NOMO-1 (cell line): Measurements from ENCODE around the gene DROSHA.
"Not testable (repeated sequence)": the region's sequence is repeated elsewhere in the genome, so short reads cannot be mapped to it uniquely, and the experiment has no call there.

Experiments used
- DNase-seq, 2 experiments: peaks; one replicate each; lab custom pipeline; 2025; ENCODE audit not compliant: unreplicated experiment in 2 of 2; lab: John Stamatoyannopoulos, UW

Gene DROSHA

GRCh38 chr5:31385774-31386537, 145.9 kb downstream of the DROSHA start:
- no peak for DNase-seq

DNA sequence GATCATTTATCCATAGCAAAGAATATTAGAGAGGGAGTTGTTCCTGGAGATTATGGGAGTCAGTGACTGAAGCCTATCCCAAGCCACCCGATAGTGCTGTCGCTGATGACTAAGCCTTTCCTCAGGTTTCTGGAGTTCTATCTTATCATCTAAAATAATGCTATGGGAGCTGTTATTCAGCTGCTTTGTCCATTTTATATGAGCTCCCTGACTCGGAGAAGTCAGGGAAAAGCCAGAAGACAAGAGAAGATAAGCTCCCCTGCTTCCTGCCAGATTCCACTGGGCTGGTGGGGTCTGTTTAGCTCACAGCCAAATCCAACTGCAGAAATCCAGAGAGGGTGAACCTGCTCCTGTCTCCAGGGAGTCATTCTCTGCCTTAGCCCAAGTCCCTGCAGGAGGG, 148.2 kb downstream of the DROSHA start:
- no peak for DNase-seq

GRCh38 chr5:31382051-31382878, 149.6 kb downstream of the DROSHA start:
- no peak for DNase-seq

- DNase-seq, result no peak
Observed at GRCh38 chr5:31381299-31381698, 150.6 kb downstream of the DROSHA start.

GRCh38 chr5:31380049-31380448, 151.8 kb downstream of the DROSHA start:
- DNase-seq, result no peak

DNA sequence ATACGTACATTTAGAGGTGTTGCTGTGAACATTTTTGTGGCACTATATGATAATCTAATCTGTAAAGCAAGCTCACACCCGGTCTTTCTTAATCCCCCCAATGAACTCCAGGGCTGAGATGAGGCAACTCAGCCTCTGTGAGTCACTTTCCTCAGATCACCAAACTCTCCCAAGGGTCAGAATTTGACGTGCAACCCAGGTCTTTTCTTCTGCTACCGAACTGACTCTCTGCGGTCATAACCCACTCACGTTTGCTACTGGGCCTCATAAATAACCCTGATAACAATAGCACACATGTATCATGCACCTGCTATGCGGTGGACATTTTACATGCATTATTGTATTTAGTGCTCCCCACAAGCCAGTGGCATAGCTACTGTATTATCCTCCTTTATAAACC, 153.1 kb downstream of the DROSHA start:
- DNase-seq, result no peak

DNA sequence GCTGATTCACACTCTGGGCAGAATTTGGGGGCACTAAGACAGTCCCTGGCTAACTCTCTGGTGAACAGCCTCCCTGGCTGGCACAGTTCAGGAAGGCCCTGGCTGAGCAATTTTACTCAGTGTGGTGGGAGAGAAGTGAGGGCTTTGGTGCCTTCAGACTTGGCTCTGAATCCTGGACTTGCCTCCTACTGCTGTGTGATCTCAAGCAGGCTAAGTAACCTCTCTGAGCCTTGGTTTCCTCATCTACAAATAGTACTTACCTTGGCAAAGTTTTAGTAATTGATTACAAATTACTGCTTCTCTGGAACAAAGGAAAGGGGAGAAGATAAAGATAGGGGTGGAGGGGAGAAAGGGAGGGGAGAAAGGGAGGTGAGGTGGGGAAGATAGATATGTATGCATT, 153.8 kb downstream of the DROSHA start:
- no peak for DNase-seq

DNA sequence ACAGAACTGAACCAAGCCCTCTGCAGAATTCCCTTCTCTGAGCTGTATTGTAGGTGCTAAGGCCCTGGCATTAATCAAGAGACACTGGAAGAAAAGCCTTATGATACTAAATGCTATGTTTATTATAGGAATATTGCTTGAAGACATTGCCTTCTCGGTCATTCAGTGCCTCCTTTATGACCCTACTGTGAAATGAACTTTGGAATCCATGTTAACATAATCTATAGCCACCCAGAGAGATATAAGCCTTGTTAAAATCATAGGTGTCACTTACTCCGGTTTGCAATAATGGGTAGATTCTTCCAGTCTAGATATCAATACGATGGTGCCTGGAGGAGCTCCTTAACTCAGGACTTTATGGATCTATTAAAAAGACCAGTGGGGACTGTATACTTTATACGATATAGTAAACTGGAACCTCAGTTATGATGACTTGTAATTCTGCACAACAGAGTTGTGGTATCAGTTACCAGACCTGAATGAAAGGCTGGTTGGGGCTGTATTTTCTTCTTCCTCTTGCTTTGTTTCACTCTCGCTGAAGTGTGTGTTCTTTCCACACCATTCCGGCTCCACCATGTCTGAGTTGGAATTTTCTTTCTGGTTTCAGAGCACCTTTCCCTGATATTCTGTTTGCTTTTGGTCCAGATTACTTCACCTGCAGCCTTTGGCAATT, 154.5 kb downstream of the DROSHA start:
- no peak for DNase-seq

- no peak for DNase-seq
Observed at GRCh38 chr5:31375999-31376720, 155.7 kb downstream of the DROSHA start.

GRCh38 chr5:31372124-31372523, 159.8 kb downstream of the DROSHA start:
- DNase-seq, result no peak

GRCh38 chr5:31366941-31367340, 165.0 kb downstream of the DROSHA start:
- DNase-seq, result no peak

DNA sequence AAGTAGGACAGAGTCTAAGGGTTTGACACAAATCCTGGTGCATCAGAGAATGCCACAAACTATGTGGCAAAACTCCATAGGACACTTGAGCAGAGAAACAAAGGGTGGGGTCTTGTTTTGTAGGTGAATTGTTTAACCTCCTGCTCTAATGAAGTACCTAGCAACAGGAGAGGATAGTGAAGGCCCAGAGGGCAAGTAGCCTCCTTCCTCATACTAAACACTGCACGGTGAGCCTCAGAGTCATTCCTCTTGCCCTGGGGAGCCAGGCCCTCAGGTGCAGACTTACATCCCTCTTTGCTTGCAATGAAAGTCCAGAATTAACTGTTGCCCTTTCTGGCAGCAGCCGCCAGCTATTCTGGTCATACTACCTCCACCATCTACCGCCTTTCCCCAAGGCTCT, 166.1 kb downstream of the DROSHA start:
- DNase-seq, result no peak

GRCh38 chr5:31364881-31365636, 166.8 kb downstream of the DROSHA start:
- no peak for DNase-seq

- no peak for DNase-seq
Observed at GRCh38 chr5:31362931-31363568, 168.8 kb downstream of the DROSHA start.

GRCh38 chr5:31362529-31362900, 169.4 kb downstream of the DROSHA start:
- no peak for DNase-seq

DNA sequence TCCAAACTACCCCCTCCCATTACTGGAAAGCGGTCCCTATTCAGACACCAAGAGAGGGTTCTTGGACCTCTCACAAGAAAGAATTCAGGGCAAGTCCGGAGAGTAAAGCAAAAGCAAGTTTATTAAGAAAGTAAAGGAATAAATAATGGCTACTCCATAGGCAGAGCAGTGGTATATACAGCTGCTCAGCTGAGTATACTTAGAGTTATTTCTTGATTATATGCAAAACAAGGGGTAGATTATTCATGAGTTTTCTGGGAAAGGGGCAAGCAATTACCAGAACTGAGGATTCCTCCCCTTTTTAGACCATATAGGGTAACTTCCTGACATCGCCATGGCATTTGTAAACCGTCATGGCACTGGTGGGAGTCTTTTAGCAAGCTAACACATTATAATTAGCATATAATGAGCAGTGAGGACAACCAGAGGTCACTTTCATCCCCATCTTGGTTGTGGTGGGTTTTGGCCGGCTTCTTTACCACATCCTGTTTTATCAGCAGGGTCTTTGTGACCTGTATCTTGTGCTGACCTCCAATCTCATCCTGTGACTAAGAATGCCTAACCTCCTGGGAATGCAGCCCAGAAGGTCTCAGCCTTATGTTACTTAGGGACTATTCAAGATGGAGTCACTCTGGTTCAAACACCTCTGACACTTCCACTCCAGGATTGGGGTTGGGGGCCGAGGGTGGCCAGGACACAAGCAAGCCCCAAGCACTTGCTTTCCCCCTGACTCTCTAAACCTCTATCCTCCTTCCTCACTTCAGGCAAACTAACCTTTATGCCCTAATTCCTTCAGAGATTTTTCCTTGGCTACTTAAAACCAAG, 170.0 kb downstream of the DROSHA start:
- DNase-seq, result not testable (repeated sequence)

DNA sequence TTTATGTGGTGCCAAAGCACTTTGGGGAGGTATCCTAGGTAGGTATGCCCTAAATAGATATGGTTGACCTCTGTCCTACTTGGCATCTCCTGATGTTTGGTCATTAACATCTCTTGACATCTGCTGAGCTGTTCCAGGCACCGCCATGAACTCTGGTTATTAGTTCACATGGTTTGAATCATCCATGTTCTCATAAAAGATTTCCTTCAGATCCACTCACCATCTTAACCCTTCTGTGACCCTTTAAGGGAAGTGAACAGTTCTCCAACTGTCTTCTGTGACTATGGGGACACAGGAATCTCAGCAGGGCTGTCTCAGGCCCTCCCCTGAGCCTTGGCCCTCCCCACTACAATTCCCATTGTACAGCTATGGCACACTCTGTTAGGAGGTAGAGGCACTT, 170.7 kb downstream of the DROSHA start:
- DNase-seq, result no peak

GRCh38 chr5:31359839-31360238, 172.1 kb downstream of the DROSHA start:
- no peak for DNase-seq

- DNase-seq, result no peak
Observed at GRCh38 chr5:31357038-31357437, 174.9 kb downstream of the DROSHA start.
